Left ventricle myocardium inferior (tissue), 1 donor: ENCODE measurements around the gene HPDL. TPM values are rescaled to one million over a fixed set of nuclear protein-coding genes. Genes with fewer than 3 reads are reported as not detected.
"Not testable (repeated sequence)": the region's sequence is repeated elsewhere in the genome, so short reads cannot be mapped to it uniquely, and the experiment has no call there.

Experiments
- DNase-seq: peaks from one replicate; pipeline ENCODE4 v3.0.0-alpha.2; 2020
- H3K27ac ChIP-seq: fragments of 200-600 bp; replicated peaks from 2 replicates; pipeline ENCODE4 v1.8.0; 2021
- H3K27me3 ChIP-seq: fragments of 200-600 bp; 2 replicates; pipeline ENCODE4 v1.8.0; 2021; ENCODE audit warnings: low read depth
- H3K36me3 ChIP-seq: fragments of 200-600 bp; 2 replicates; pipeline ENCODE4 v1.8.0; 2021
- H3K4me1 ChIP-seq: fragments of 200-600 bp; 2 replicates; pipeline ENCODE4 v1.8.0; 2021
- H3K4me3 ChIP-seq: fragments of 200-600 bp; 2 replicates; pipeline ENCODE4 v1.8.0; 2021; ENCODE audit warnings: mild to moderate bottlenecking, moderate library complexity
- H3K9me3 ChIP-seq: fragments of 200-600 bp; replicated peaks from 2 replicates; pipeline ENCODE4 v1.8.0; 2021
- intact Hi-C: fragments of 100-400 bp; cut with micrococcal nuclease; formaldehyde crosslinking; loops from one replicate; pipeline ENCODE4 v1.11.0; 2022
- total RNA-seq: library from RNA; stranded (reverse); fragmentation: NEBNext Ultra II Directional; extraction: Animal tissue kit (Norgen Biotek cat#: 25700); gene quantifications from one replicate; pipeline ENCODE4 v1.2.1, GENCODE V29; 2021
- TF ChIP-seq, protein P1 (sequence below): fragments of 200-600 bp; IDR thresholded peaks from 2 replicates; pipeline ENCODE4 v1.8.0; 2021; ENCODE audit warnings: antibody characterized with exemption, mild to moderate bottlenecking, borderline replicate concordance
- donor health status: DM: no; HTN: yes; CAD: no; lungs with severe emphysema.

The HPDL gene
- total RNA-seq, 1 donor from 2014 or later = not detected

DNA sequence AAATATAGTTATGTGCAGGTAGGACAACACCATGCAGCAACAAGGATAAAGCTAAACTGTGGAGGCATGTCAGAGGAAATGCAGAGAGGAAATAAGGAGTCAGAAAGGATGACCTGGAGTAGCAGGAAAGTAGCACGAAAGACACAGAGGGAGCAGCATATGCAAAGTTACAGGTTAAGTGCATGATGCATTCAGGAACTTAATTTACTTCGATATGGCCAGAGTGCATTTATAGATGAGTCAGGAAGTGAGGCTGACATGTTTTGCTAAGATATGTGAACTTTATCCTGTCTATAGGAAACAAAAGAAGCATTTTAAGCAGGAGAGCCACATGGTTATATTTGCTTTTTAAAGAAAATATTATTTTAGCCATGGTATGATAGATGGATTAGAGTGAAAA, 29.0 kb downstream of the HPDL start:
- H3K27ac ChIP-seq = no peak overlapping the region
- H3K36me3 ChIP-seq = no peaks in the 10 kb centered on the region
- no peak for DNase-seq
- TF ChIP-seq, protein P1, sequence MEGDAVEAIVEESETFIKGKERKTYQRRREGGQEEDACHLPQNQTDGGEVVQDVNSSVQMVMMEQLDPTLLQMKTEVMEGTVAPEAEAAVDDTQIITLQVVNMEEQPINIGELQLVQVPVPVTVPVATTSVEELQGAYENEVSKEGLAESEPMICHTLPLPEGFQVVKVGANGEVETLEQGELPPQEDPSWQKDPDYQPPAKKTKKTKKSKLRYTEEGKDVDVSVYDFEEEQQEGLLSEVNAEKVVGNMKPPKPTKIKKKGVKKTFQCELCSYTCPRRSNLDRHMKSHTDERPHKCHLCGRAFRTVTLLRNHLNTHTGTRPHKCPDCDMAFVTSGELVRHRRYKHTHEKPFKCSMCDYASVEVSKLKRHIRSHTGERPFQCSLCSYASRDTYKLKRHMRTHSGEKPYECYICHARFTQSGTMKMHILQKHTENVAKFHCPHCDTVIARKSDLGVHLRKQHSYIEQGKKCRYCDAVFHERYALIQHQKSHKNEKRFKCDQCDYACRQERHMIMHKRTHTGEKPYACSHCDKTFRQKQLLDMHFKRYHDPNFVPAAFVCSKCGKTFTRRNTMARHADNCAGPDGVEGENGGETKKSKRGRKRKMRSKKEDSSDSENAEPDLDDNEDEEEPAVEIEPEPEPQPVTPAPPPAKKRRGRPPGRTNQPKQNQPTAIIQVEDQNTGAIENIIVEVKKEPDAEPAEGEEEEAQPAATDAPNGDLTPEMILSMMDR = no peak
- intact Hi-C loops = no loop called here
- no peaks in the 10 kb centered on the region for H3K9me3 ChIP-seq
- H3K4me1 ChIP-seq = peaks cover 13% of the 10 kb centered on the region
- no peak overlapping the region for H3K4me3 ChIP-seq
- H3K27me3 ChIP-seq = no peaks in the 10 kb centered on the region

DNA sequence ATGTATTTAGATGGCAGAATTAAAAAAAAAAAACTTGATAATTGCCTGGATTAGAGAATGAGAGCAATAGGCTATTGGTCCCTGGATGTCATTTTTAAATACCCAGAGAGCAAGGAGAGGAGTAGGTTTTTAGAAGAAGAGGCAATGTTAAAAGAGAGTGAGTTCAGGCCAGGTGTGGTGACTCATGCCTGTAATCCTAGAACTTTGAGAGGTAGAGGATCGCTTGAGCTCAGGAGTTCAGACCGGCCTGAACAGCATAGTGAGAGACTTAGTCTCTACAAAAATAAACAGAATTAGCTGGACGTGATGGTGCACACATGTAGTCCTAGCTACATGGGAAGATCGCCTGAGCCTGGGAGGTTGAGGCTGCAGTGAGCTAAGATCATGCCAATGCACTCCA, 29.5 kb downstream of the HPDL start:
- intact Hi-C loops = no loop called here
- Histone ChIP-seq H3K27me3 (no peaks in the 10 kb centered on the region), H3K4me1 (peaks cover 18% of the 10 kb centered on the region), H3K36me3 (no peaks in the 10 kb centered on the region), H3K9me3 (no peaks in the 10 kb centered on the region), H3K4me3 (no peak overlapping the region), H3K27ac (no peak overlapping the region)
- no peak for DNase-seq
- TF ChIP-seq, protein P1 = no peak

DNA sequence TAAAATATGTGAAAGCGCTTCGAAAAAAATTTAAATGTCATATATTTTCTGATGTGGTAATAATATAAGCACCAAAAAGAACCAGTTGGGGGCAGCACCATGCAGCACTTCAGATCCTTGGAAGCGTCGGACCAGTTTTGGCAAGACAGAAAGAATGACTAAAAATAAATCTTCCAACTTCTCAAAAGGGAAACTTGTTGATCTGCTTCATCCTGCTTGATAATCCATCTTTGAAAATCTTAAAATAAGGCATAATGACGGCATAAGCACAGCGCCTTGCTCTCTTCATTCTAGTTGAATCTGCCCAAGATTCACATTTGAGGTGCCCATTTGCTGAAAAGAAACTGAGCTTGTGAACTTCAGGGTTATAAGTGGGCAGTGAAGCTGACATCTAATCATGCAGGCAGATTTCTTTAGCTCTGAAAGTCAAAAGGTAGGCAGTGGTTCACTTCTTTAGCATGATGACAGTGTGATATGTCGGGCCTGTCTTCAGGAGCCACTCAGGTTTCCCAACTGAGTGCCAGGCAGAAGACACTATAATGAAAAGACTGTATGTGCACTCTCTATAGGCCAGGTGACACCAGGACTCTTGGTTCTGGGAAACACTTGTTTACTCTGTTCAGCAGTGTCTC, 33.3 kb downstream of the HPDL start:
- DNase-seq = peak; percentile 48
- no peaks in the 10 kb centered on the region for H3K27me3 ChIP-seq
- TF ChIP-seq, protein P1 = peak; percentile 80
- peak overlapping the region; percentile 76 for H3K27ac ChIP-seq
- H3K4me1 ChIP-seq = peaks cover 24% of the 10 kb centered on the region
- H3K9me3 ChIP-seq = no peaks in the 10 kb centered on the region
- H3K36me3 ChIP-seq = no peaks in the 10 kb centered on the region
- peak overlapping the region; percentile 43 for H3K4me3 ChIP-seq
- intact Hi-C loops = loop anchor here (2.0 to 10.0 kb wide), 2 partner anchors 133 to 215 kb away; no protein-coding TSS in a partner anchor

DNA sequence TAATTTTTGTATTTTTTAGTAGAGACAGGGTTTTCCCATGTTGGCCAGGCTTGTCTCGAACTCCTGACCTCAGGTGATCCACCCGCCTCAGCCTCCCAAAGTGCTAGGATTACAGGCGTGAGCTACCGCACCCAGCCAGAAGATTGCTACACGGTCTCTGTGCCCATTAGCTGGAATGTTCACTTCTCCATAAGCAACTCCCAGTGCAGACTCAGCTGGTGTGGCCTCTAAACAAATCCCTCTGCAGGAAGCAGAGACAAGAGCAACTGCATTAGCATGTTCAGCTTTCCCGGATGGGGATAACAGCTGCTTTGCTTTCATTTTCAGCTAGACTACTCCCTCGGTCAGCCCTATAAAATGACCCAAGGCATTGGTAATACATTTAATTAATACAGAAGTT, 34.3 kb downstream of the HPDL start:
- Histone ChIP-seq H3K4me1 (peaks cover 24% of the 10 kb centered on the region), H3K27ac (peak overlapping the region; percentile 76), H3K4me3 (peak overlapping the region; percentile 43)
- DNase-seq, H3K36me3 ChIP-seq, H3K27me3 ChIP-seq, H3K9me3 ChIP-seq: not testable (repeated sequence)
- intact Hi-C loops = loop anchor here (2.0 to 10.0 kb wide), 2 partner anchors 132 to 214 kb away; no protein-coding TSS in a partner anchor

DNA sequence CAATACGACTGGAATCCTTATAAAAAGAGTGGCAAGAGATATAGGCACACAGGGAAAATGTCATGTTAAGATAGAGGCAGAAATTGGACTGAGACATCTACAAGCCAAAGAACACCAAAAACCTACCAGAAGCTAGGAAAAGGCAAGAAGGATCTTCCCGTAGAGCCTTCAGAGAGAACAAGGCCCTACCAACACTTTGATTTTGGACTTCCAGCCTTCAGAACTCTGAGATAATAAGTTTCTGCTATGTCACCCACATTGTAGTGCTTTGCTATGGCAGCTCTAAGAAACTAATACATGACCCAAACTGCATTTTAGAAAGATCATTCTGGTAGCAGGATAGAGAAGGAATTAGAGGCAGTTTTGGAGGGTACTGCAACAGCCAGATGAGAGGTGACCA, 37.6 kb downstream of the HPDL start:
- Histone ChIP-seq H3K9me3 (no peaks in the 10 kb centered on the region), H3K27me3 (no peaks in the 10 kb centered on the region), H3K4me3 (no peak overlapping the region), H3K27ac (no peak overlapping the region), H3K36me3 (no peaks in the 10 kb centered on the region), H3K4me1 (peaks cover 24% of the 10 kb centered on the region)
- intact Hi-C loops = loop anchor here (10.0 kb wide), 1 partner anchor 211 kb away; no protein-coding TSS in a partner anchor
- TF ChIP-seq, protein P1 = no peak
- DNase-seq = no peak

DNA sequence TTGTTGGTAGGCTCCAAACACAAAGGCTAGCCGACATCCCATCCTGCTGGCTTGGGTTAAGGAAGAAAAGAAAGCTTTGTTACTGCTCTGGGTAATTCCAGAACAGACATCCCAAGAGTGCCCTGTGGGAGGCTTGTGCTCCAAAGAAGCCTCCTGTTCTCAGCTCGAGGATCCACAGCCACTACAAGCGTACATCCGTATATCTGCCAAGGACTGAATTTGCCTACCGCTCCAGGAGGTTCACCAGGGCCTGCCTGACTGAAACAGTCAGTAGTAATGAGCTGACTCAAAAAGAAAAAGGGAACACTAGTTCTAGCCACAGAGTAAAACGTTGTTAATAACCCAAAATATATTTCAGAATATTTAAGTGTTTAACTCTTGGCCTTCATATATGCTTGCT, 38.4 kb downstream of the HPDL start:
- Histone ChIP-seq H3K4me3 (no peak overlapping the region), H3K36me3 (no peaks in the 10 kb centered on the region), H3K4me1 (peaks cover 18% of the 10 kb centered on the region), H3K27ac (no peak overlapping the region), H3K27me3 (no peaks in the 10 kb centered on the region), H3K9me3 (no peaks in the 10 kb centered on the region)
- no peak for DNase-seq
- intact Hi-C loops = loop anchor here (10.0 kb wide), 1 partner anchor 210 kb away; no protein-coding TSS in a partner anchor
- TF ChIP-seq, protein P1 = no peak
